HEK293 (cell line): Measurements from ENCODE around the gene LUZP2.
"Not testable (repeated sequence)": the region's sequence is repeated elsewhere in the genome, so short reads cannot be mapped to it uniquely, and the experiment has no call there.

Experiments used
- CTCF ChIA-PET: fragments of 350-600 bp; formaldehyde crosslinking; extraction: SDS; loops from one replicate; lab custom pipeline; 2021; ENCODE audit warnings: antibody characterized with exemption; lab: Yijun Ruan, JAX
- POLR2A ChIA-PET: fragments of 300-600 bp; formaldehyde crosslinking; extraction: SDS; loops from one replicate; lab custom pipeline; 2020; ENCODE audit warnings: antibody characterized with exemption, inconsistent platforms; lab: Yijun Ruan, JAX
- H3K27ac ChIP-seq: fragments of 200-500 bp; sonication (Bioruptor generic); 2 replicates; pipeline ENCODE4 v1.5.1; 2014; ENCODE audit warnings: low read depth, low read length, control low read depth, inconsistent platforms; ENCODE audit errors: extremely low read depth
- H3K36me3 ChIP-seq, 2 experiments: fragments of 200-500 bp in 1 of 2; sonication (Bioruptor generic) in 1 of 2; 1 replicate in 1 of 2; 2 replicates in 1 of 2; pipeline ENCODE4 v1.5.1; 2014 to 2017; ENCODE audit warnings: inconsistent platforms in 2 of 2, low read length in 2 of 2; ENCODE audit not compliant: control insufficient read depth in 2 of 2, insufficient read depth in 1 of 2
- H3K4me1 ChIP-seq: fragments of 200-500 bp; sonication (Bioruptor generic); 2 replicates; pipeline ENCODE4 v1.5.1; 2014; ENCODE audit warnings: mild to moderate bottlenecking, low read length, inconsistent platforms; ENCODE audit not compliant: control insufficient read depth, insufficient read depth
- H3K4me3 ChIP-seq: 2 replicates; pipeline ENCODE4 v1.5.1; 2011; ENCODE audit warnings: low read depth, mild to moderate bottlenecking, control low read depth, low read length, moderate library complexity
- H3K9me3 ChIP-seq: fragments of 200-500 bp; sonication (Bioruptor generic); 2 replicates; pipeline ENCODE4 v1.5.1; 2014; ENCODE audit warnings: low read depth, low read length, inconsistent platforms; ENCODE audit not compliant: control insufficient read depth, insufficient read depth
- OVOL3 ChIP-seq: fragments of 450-650 bp; formaldehyde crosslinking; IDR thresholded peaks from 2 replicates; pipeline ENCODE4 v1.5.1; 2016; ENCODE audit warnings: missing biosample characterization, missing genetic modification characterization
- ZFP37 ChIP-seq: fragments of 450-650 bp; formaldehyde crosslinking; IDR thresholded peaks from 2 replicates; pipeline ENCODE4 v1.5.1; 2016; ENCODE audit warnings: missing biosample characterization, missing genetic modification characterization
- ZNF16 ChIP-seq: fragments of 450-650 bp; formaldehyde crosslinking; IDR thresholded peaks from 2 replicates; pipeline ENCODE4 v1.5.1; 2016; ENCODE audit warnings: low read depth, missing biosample characterization, missing genetic modification characterization
- ZNF175 ChIP-seq: fragments of 450-650 bp; formaldehyde crosslinking; IDR thresholded peaks from 2 replicates; pipeline ENCODE4 v1.5.1; 2016; ENCODE audit warnings: missing biosample characterization, missing genetic modification characterization
- ZNF266 ChIP-seq: fragments of 450-650 bp; formaldehyde crosslinking; IDR thresholded peaks from 2 replicates; pipeline ENCODE4 v1.5.1; 2016; ENCODE audit warnings: missing biosample characterization, missing genetic modification characterization, low read depth
- ZNF274 ChIP-seq, 2 experiments: fragments of 200-500 bp in 1 of 2; fragments of 450-650 bp in 1 of 2; sonication (Bioruptor generic) in 1 of 2; formaldehyde crosslinking in 1 of 2; IDR thresholded peaks; 2 replicates each; pipeline versions ENCODE4 v1.5.1 to v1.6.1; 2014 to 2016; ENCODE audit warnings: borderline replicate concordance in 1 of 2, inconsistent platforms in 1 of 2, low read length in 1 of 2, missing biosample characterization in 1 of 2, missing genetic modification characterization in 1 of 2
- ZNF292 ChIP-seq: fragments of 450-650 bp; formaldehyde crosslinking; IDR thresholded peaks from 2 replicates; pipeline ENCODE4 v1.5.1; 2016; ENCODE audit warnings: low read depth, missing biosample characterization, missing genetic modification characterization, borderline replicate concordance
- ZNF560 ChIP-seq: fragments of 450-650 bp; formaldehyde crosslinking; IDR thresholded peaks from 2 replicates; pipeline ENCODE4 v1.5.1; 2017; ENCODE audit warnings: missing biosample characterization, missing genetic modification characterization, borderline replicate concordance
- ZNF596 ChIP-seq: fragments of 450-650 bp; IDR thresholded peaks from 2 replicates; pipeline ENCODE4 v1.5.0; 2018; ENCODE audit warnings: missing biosample characterization, mild to moderate bottlenecking, missing genetic modification characterization, moderate library complexity
- ZNF658 ChIP-seq: fragments of 450-650 bp; formaldehyde crosslinking; IDR thresholded peaks from 2 replicates; pipeline ENCODE4; 2016; ENCODE audit warnings: missing biosample characterization, missing genetic modification characterization
- ZNF777 ChIP-seq: fragments of 450-650 bp; formaldehyde crosslinking; IDR thresholded peaks from 2 replicates; pipeline ENCODE4 v1.5.1; 2017; ENCODE audit warnings: missing biosample characterization, missing genetic modification characterization, borderline replicate concordance
- TF ChIP-seq, protein P1 (sequence below): fragments of 450-650 bp; formaldehyde crosslinking; IDR thresholded peaks from 2 replicates; pipeline ENCODE4 v1.5.1; 2016; ENCODE audit warnings: missing biosample characterization, missing genetic modification characterization
- TF ChIP-seq, protein P2 (sequence below): fragments of 450-650 bp; formaldehyde crosslinking; IDR thresholded peaks from 2 replicates; pipeline ENCODE4 v1.5.1; 2016; ENCODE audit warnings: missing biosample characterization, missing genetic modification characterization
- TF ChIP-seq, protein P3 (sequence below): fragments of 450-650 bp; formaldehyde crosslinking; IDR thresholded peaks from 2 replicates; pipeline ENCODE4 v1.5.1; 2017; ENCODE audit warnings: missing biosample characterization, missing genetic modification characterization
- TF ChIP-seq, protein P4 (sequence below): fragments of 450-650 bp; formaldehyde crosslinking; IDR thresholded peaks from 2 replicates; pipeline ENCODE4 v1.5.1; 2017; ENCODE audit warnings: missing biosample characterization, missing genetic modification characterization
- TF ChIP-seq, protein P5 (sequence below): IDR thresholded peaks from 2 replicates; pipeline ENCODE4 v1.6.1; 2011; ENCODE audit warnings: mild to moderate bottlenecking, low read depth, low read length, borderline replicate concordance

LUZP2 gene

DNA sequence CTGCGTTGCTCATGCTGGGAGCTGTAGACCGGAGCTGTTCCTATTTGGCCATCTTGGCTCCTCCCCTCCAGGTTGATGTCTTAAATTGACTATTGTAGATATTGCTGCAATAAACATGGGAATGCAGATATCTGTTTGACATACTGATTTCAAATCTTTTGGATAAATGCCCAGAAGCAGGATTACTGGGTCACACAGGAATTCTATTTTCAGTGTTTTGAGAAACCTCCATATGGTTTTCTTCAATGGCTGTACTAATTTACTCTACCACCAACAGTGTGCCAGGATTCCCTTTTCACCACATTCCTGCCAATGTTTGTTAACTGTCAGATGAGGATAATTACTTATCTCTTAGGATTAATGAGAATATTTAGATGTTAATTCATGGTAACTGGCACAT, 467.0 kb downstream of the LUZP2 start (continued):
- TF ChIP-seq, protein P1, sequence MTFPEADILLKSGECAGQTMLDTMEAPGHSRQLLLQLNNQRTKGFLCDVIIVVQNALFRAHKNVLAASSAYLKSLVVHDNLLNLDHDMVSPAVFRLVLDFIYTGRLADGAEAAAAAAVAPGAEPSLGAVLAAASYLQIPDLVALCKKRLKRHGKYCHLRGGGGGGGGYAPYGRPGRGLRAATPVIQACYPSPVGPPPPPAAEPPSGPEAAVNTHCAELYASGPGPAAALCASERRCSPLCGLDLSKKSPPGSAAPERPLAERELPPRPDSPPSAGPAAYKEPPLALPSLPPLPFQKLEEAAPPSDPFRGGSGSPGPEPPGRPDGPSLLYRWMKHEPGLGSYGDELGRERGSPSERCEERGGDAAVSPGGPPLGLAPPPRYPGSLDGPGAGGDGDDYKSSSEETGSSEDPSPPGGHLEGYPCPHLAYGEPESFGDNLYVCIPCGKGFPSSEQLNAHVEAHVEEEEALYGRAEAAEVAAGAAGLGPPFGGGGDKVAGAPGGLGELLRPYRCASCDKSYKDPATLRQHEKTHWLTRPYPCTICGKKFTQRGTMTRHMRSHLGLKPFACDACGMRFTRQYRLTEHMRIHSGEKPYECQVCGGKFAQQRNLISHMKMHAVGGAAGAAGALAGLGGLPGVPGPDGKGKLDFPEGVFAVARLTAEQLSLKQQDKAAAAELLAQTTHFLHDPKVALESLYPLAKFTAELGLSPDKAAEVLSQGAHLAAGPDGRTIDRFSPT (tag by site-specific recombination), result no peak
- TF ChIP-seq, protein P2, sequence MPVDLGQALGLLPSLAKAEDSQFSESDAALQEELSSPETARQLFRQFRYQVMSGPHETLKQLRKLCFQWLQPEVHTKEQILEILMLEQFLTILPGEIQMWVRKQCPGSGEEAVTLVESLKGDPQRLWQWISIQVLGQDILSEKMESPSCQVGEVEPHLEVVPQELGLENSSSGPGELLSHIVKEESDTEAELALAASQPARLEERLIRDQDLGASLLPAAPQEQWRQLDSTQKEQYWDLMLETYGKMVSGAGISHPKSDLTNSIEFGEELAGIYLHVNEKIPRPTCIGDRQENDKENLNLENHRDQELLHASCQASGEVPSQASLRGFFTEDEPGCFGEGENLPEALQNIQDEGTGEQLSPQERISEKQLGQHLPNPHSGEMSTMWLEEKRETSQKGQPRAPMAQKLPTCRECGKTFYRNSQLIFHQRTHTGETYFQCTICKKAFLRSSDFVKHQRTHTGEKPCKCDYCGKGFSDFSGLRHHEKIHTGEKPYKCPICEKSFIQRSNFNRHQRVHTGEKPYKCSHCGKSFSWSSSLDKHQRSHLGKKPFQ, result no peak
- TF ChIP-seq ZNF596 (tag by site-specific recombination), result no peak
- TF ChIP-seq ZNF658, result no peak
- no peak for TF ChIP-seq ZNF266 (tag by site-specific recombination)
- TF ChIP-seq ZNF777 (tag by site-specific recombination), result no peak

DNA sequence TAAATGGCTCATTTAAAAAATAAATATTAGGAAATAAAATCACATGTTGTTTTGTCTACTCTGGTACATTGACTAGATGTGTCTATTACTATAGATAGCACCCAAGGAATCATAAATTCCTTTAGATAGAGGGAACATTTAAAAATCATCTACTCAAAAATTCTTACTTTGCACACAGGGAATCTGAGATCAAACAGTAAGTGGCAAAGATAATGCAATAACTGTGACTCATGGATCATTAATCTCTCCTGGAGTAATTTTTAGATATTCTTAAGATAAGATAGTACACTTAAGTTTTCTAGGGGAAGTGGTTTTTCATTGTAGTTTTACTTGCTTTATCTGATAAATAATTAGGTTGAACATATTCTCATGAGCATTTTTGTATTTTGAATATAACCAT, 468.9 kb downstream of the LUZP2 start:
- no peaks in the 10 kb centered on the region for H3K9me3 ChIP-seq
- H3K27ac ChIP-seq, result no peak overlapping the region
- H3K4me3 ChIP-seq, result no peak overlapping the region

DNA sequence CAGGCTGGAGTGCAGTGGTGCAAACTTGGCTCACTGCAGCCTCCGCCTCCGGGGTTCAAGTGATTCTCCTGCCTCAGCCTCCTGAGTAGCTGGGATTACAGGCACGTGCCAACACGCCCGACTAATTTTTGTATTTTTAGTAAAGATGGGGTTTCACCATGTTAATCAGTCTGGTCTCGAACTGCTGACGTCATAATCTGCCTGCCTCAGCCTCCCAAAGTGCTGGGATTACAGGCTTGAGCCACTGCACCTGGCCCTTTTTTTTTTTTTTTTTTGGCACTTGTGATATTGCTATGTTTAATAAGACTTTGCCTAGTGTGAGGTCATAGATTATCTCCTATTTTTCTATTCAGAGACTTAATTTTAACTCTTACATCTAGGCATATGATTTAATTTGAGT, 497.1 kb downstream of the LUZP2 start:
- POLR2A ChIA-PET, H3K27ac ChIP-seq: not testable (repeated sequence)

More for the DNA sequence above, 468.9 kb downstream of the LUZP2 start:
- H3K4me1 ChIP-seq, result no peaks in the 10 kb centered on the region
- CTCF ChIA-PET, result no interaction called here
- TF ChIP-seq ZNF596 (tag by site-specific recombination) (no peak), ZNF16 (tag by site-specific recombination) (no peak), ZNF274 (IDR thresholded peaks at IDR 0.05; ENCODE audit: low read length) (no peak), ZNF274 (tag by site-specific recombination; IDR thresholded peaks at IDR 0.05; ENCODE audit: borderline replicate concordance) (no peak), ZNF292 (tag by site-specific recombination) (no peak), OVOL3 (tag by site-specific recombination) (no peak), ZFP37 (tag by site-specific recombination) (no peak), ZNF560 (tag by site-specific recombination) (no peak), ZNF175 (tag by site-specific recombination) (no peak)
- TF ChIP-seq, protein P3, sequence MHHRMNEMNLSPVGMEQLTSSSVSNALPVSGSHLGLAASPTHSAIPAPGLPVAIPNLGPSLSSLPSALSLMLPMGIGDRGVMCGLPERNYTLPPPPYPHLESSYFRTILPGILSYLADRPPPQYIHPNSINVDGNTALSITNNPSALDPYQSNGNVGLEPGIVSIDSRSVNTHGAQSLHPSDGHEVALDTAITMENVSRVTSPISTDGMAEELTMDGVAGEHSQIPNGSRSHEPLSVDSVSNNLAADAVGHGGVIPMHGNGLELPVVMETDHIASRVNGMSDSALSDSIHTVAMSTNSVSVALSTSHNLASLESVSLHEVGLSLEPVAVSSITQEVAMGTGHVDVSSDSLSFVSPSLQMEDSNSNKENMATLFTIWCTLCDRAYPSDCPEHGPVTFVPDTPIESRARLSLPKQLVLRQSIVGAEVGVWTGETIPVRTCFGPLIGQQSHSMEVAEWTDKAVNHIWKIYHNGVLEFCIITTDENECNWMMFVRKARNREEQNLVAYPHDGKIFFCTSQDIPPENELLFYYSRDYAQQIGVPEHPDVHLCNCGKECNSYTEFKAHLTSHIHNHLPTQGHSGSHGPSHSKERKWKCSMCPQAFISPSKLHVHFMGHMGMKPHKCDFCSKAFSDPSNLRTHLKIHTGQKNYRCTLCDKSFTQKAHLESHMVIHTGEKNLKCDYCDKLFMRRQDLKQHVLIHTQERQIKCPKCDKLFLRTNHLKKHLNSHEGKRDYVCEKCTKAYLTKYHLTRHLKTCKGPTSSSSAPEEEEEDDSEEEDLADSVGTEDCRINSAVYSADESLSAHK (tag by site-specific recombination), result no peak
- TF ChIP-seq, protein P4, sequence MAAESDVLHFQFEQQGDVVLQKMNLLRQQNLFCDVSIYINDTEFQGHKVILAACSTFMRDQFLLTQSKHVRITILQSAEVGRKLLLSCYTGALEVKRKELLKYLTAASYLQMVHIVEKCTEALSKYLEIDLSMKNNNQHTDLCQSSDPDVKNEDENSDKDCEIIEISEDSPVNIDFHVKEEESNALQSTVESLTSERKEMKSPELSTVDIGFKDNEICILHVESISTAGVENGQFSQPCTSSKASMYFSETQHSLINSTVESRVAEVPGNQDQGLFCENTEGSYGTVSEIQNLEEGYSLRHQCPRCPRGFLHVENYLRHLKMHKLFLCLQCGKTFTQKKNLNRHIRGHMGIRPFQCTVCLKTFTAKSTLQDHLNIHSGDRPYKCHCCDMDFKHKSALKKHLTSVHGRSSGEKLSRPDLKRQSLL (tag by site-specific recombination), result no peak
- TF ChIP-seq, protein P5, sequence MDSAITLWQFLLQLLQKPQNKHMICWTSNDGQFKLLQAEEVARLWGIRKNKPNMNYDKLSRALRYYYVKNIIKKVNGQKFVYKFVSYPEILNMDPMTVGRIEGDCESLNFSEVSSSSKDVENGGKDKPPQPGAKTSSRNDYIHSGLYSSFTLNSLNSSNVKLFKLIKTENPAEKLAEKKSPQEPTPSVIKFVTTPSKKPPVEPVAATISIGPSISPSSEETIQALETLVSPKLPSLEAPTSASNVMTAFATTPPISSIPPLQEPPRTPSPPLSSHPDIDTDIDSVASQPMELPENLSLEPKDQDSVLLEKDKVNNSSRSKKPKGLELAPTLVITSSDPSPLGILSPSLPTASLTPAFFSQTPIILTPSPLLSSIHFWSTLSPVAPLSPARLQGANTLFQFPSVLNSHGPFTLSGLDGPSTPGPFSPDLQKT, result no peak
- H3K36me3 ChIP-seq, result no peaks in the 10 kb centered on the region
- POLR2A ChIA-PET, result no interaction called here

DNA sequence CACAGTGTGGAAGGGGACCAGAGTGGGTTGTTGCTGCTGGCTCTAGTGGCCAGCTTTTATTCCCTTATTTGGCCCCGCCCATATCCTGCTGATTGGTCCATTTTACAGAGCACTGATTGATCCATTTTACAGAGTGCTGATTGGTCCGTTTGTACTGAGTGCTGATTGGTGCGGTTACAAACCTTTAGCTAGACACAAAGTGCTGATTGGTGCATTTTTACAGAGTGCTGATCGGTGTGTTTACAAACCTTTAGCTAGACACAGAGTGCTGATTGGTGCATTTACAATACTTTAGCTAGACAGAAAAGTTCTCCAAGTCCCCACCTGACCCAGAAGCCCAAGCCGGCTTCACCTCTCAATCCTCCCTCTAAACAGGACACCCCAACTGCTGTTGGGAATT, 503.1 kb downstream of the LUZP2 start:
- H3K4me3 ChIP-seq, POLR2A ChIA-PET, CTCF ChIA-PET: not testable (repeated sequence)

More for the DNA sequence above, 497.1 kb downstream of the LUZP2 start:
- H3K9me3 ChIP-seq, CTCF ChIA-PET, H3K4me1 ChIP-seq, H3K4me3 ChIP-seq, H3K36me3 ChIP-seq: not testable (repeated sequence)

More for the DNA sequence above, 503.1 kb downstream of the LUZP2 start:
- not testable (repeated sequence) for H3K36me3 ChIP-seq, H3K4me1 ChIP-seq, H3K27ac ChIP-seq, H3K9me3 ChIP-seq
